C4-2B (cell line): ENCODE measurements around the gene CIAO1.

Experiments
- H3K27ac ChIP-seq: fragments of 450-650 bp; 2 replicates; pipeline ENCODE4 v1.5.1; 2017
- ZFX ChIP-seq: fragments of 450-650 bp; IDR thresholded peaks from 2 replicates; pipeline ENCODE4 v1.6.1; 2017
- TF ChIP-seq, protein P1 (sequence below): fragments of 450-650 bp; conservative IDR thresholded peaks from 2 replicates; pipeline ENCODE4 v1.5.1; 2017; ENCODE audit warnings: mild to moderate bottlenecking

CIAO1 gene

GRCh38 chr2:96260387-96261260 lies 5.4 kb upstream of the CIAO1 start:
- H3K27ac ChIP-seq = peak overlapping the region; percentile 74
- 0 out of 2 replicates have a peak, but pooled peaks have one; percentile 18 for TF ChIP-seq ZFX
- TF ChIP-seq, protein P1, sequence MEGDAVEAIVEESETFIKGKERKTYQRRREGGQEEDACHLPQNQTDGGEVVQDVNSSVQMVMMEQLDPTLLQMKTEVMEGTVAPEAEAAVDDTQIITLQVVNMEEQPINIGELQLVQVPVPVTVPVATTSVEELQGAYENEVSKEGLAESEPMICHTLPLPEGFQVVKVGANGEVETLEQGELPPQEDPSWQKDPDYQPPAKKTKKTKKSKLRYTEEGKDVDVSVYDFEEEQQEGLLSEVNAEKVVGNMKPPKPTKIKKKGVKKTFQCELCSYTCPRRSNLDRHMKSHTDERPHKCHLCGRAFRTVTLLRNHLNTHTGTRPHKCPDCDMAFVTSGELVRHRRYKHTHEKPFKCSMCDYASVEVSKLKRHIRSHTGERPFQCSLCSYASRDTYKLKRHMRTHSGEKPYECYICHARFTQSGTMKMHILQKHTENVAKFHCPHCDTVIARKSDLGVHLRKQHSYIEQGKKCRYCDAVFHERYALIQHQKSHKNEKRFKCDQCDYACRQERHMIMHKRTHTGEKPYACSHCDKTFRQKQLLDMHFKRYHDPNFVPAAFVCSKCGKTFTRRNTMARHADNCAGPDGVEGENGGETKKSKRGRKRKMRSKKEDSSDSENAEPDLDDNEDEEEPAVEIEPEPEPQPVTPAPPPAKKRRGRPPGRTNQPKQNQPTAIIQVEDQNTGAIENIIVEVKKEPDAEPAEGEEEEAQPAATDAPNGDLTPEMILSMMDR = peak; percentile 75

- no peak for TF ChIP-seq ZFX
- TF ChIP-seq, protein P1 = no peak
- H3K27ac ChIP-seq = peak overlapping the region; percentile 74
Observed at GRCh38 chr2:96261328-96262003, 4.6 kb upstream of the CIAO1 start.

GRCh38 chr2:96262306-96262705 lies 3.7 kb upstream of the CIAO1 start:
- no peak for TF ChIP-seq ZFX
- TF ChIP-seq, protein P1 = no peak
- H3K27ac ChIP-seq = peak overlapping the region; percentile 74; the same call in 1 of the 2 replicates

DNA sequence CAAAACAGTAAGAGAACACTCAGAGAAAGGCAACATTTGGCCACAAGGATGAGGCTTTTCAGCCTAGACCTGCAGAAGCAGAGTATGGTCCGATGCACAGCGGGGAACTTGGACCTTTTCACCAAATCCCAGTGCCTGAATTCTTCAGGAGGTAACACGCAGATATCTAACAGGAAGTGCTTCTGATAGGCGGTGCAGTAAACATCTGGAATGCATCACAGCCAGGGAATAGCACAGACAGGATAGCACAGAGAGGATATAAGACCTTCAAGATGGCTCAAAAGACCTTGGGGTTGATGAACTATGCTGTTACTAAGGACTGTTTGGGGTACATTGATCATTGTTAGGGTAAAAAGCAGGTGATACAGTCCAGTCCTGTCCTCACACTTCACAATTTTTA lies 1.9 kb upstream of the CIAO1 start:
- H3K27ac ChIP-seq = no peak overlapping the region
- TF ChIP-seq, protein P1 = no peak
- TF ChIP-seq ZFX = no peak

DNA sequence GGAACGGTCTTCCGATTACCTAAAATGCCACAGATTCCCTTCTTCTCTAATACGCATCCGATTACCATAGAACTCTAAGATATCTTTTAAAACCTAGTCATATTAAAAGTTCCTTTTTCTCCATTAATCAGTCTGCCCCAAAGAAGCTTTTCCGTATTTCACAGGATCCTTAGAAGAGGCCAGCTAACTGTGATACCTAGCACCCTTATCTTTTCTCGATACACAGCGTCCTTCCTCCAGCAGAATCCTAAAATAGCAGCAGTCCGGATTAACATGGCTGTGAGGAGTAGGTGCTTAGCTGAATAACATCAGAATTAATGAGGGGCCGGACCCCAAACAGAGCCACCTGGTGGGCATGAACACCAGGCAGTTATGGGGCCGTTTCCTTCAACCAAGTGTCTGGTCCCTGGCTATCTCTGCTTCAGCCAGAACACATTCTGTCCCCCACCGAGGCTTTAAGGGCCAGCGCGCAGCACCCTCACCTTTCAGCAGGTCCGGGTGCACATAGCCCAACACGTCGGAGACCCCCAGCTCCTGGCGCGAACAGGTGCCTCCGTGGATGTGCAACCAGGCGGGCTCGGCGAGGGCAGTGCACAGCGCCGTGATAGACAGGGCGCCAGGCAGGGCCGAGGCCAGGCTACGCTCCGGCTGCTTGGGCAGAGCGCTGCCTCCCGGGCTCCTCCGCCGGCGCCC lies 1.2 kb upstream of the CIAO1 start:
- no peak for TF ChIP-seq ZFX
- TF ChIP-seq, protein P1 = no peak; the same call in 1 of the 2 replicates
- H3K27ac ChIP-seq = peak overlapping the region; percentile 91

DNA sequence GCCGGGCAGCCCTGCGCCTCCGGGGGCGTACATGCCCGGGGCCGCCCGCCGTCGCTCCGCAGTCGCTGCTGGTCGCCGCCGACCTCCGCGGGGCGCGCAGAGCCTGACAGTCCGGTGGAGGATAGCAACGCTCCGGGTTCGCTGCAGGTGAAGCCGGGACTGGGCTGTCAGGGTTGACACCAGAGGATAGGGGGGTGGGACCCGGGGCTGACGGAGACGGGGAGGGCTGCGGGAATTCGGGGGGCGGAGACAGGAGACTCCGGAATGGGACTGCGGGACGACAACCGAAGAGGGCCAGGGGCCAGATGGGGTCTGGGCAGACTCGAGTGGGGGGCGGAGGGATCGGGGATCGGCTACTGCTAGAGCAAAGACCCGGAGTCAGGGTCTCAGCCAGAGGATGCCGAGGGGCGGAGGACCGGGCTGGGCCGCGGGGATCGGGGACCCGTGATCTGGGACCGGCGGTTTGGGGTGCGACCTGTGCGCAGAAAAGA lies 631 bp upstream of the CIAO1 start:
- peak overlapping the region; percentile 91 for H3K27ac ChIP-seq
- no peak for TF ChIP-seq ZFX
- TF ChIP-seq, protein P1 = no peak
